ENCODE results near the gene PLEKHA3. TPM values are rescaled to one million over a fixed set of nuclear protein-coding genes. Genes with fewer than 3 reads are reported as not detected.

The PLEKHA3 gene
- total and polyA plus RNA-seq, 9 of the 15 experiments (the other 6 are each of a cell fraction or from before 2014, with no cell fraction given) = 2.3 to 23.4 (median 10.5) TPM

DNA sequence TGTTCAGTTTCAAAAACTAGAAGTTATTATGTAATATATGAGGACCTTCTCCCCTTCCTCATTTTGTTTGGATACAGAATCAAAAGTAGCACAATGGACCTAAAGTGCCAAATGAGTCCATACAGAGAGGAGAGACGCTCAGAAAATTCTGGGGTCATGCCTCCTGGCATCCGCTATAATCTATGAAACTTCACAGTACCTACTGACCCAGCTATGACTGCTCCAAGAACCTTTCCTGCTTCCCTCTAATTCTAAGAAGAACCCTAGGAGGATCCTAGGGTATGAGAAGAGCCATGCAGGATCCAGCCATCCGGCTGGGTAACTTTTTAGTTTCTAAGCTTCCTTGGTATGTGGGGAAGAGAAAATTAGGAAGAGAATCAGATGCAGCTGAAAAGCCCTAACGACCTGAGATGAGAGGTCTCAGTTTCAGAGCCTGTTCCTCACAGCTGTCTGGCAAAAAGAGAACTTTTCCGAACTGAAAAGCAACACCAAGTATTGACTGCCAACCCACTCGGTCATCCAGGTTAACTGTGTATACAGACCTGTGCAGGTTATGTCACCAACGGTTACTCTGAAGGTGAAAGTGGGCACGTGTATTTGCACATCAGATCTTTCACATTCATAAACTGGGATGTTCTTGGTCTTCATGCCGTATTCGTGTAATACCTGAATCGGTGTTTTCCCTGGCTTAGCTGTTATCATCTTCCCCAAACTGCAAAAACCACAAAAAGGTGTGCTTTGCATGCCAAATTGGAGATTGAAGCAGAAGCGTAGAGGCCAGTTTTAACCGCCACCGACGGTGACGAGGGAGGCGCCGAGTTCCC lies 30.3 kb upstream of the PLEKHA3 start (continued):
- no peak for TF ChIP-seq ZBTB43 (CRISPR knock-in tag; IDR thresholded peaks at IDR 0.05)
- 0 out of 2 replicates have a peak, but pooled peaks have one; percentile 7 for TF ChIP-seq TOE1 (IDR thresholded peaks at IDR 0.05; ENCODE audit: borderline replicate concordance)
- TF ChIP-seq TOE1 (CRISPR knock-in tag; IDR thresholded peaks at IDR 0.05; ENCODE audit: borderline replicate concordance, low read depth) = no peak
- TF ChIP-seq, protein P1, sequence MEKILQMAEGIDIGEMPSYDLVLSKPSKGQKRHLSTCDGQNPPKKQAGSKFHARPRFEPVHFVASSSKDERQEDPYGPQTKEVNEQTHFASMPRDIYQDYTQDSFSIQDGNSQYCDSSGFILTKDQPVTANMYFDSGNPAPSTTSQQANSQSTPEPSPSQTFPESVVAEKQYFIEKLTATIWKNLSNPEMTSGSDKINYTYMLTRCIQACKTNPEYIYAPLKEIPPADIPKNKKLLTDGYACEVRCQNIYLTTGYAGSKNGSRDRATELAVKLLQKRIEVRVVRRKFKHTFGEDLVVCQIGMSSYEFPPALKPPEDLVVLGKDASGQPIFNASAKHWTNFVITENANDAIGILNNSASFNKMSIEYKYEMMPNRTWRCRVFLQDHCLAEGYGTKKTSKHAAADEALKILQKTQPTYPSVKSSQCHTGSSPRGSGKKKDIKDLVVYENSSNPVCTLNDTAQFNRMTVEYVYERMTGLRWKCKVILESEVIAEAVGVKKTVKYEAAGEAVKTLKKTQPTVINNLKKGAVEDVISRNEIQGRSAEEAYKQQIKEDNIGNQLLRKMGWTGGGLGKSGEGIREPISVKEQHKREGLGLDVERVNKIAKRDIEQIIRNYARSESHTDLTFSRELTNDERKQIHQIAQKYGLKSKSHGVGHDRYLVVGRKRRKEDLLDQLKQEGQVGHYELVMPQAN (IDR thresholded peaks at IDR 0.05; ENCODE audit: borderline replicate concordance) = peak; percentile 73
- TF ChIP-seq SMAD1 (IDR thresholded peaks at IDR 0.05; ENCODE audit: low read depth, low read length, partially characterized antibody) = no peak
- TF ChIP-seq TAL1 (IDR thresholded peaks at IDR 0.05) = no peak
- 0 out of 2 replicates have a peak, but pooled peaks have one; percentile 10 for TF ChIP-seq ZNF316 (IDR thresholded peaks at IDR 0.05)
- TF ChIP-seq YBX1 (IDR thresholded peaks at IDR 0.05) = no peak
- TF ChIP-seq KAT2B (IDR thresholded peaks at IDR 0.05; ENCODE audit: low read depth, low read length) = no peak
- no peak for TF ChIP-seq RBM34 (IDR thresholded peaks at IDR 0.05; ENCODE audit: borderline replicate concordance, insufficient read depth, low read length)
- TF ChIP-seq HES1 (IDR thresholded peaks at IDR 0.05; ENCODE audit: low read depth) = no peak
- no peak for TF ChIP-seq PBX2 (CRISPR knock-in tag; IDR thresholded peaks at IDR 0.05; ENCODE audit: low read depth)
- no peak for TF ChIP-seq PBX2 (tag; conservative IDR thresholded peaks at IDR 0.05; ENCODE audit: low read depth)
- TF ChIP-seq SP1 (CRISPR knock-in tag; IDR thresholded peaks at IDR 0.05) = 0 out of 2 replicates have a peak, but pooled peaks have one; percentile 53
- 0 out of 2 replicates have a peak, but pooled peaks have one; percentile 13 for TF ChIP-seq PHB2 (IDR thresholded peaks at IDR 0.05; ENCODE audit: low read depth)
- no peak for TF ChIP-seq ZNF124 (CRISPR knock-in tag; IDR thresholded peaks at IDR 0.05)
